Right renal cortex interstitium (tissue), 3 donors: Measurements from ENCODE around the gene HRAS. TPM values are rescaled to one million over a fixed set of nuclear protein-coding genes. Genes with fewer than 3 reads are reported as not detected.
A peak's percentile ranks its signal among the peaks of the same experiment; 100 is the strongest.
"Not testable (repeated sequence)": the region's sequence is repeated elsewhere in the genome, so short reads cannot be mapped to it uniquely, and the experiment has no call there.

Experiments
- DNase-seq, 3 donors: peaks; one replicate each; pipeline ENCODE4 v3.0.0-alpha.2; 2013; ENCODE audit warnings: low read depth in 3 of 3, low spot score in 2 of 3
- polyA plus RNA-seq, 3 donors: library from polyadenylated mRNA; unstranded; fragments of 120-200 nt; gene quantifications; one replicate each; pipeline ENCODE4 v1.2.1, GENCODE V29; 2013; ENCODE audit not compliant: insufficient read length in 3 of 3

Gene HRAS
- 10 to 100 TPM; 36.8 to 44.5 (median 39.2) TPM for polyA plus RNA-seq

GRCh38 chr11:535519-536454, at the start of gene HRAS:
Gene HRAS, minus strand, starts transcription at chr11:535576.
- DNase-seq = peak; percentile 78 to 90 (median 79)

GRCh38 chr11:584287-584686, 48.9 kb upstream of the HRAS start:
- no peak for DNase-seq

GRCh38 chr11:581752-582151, 46.4 kb upstream of the HRAS start:
- no peak for DNase-seq

- DNase-seq = no peak
These were observed 46.0 kb upstream of the HRAS start for GRCh38 chr11:581342-581741.

GRCh38 chr11:579830-580601, 44.6 kb upstream of the HRAS start:
- no peak for DNase-seq

- DNase-seq = no peak
These were observed 43.1 kb upstream of the HRAS start for GRCh38 chr11:578276-579035.

- DNase-seq = no peak
These were observed 42.2 kb upstream of the HRAS start for GRCh38 chr11:577611-577894.

GRCh38 chr11:576811-577610, 41.6 kb upstream of the HRAS start:
- no peak for DNase-seq

- peak; percentile 86 to 91 (median 90) for DNase-seq
These were observed 40.8 kb upstream of the HRAS start, which contains the start of gene PHRF1 for GRCh38 chr11:575996-576768. Gene PHRF1, plus strand, starts transcription at chr11:576470. Its CDS starts 5,043 bp downstream, at chr11:581513.

- DNase-seq = no peak
These were observed 40.1 kb upstream of the HRAS start for GRCh38 chr11:575313-575995.

- no peak for DNase-seq
These were observed 39.4 kb upstream of the HRAS start for GRCh38 chr11:574632-575312.

- DNase-seq = not testable (repeated sequence)
These were observed 38.7 kb upstream of the HRAS start for GRCh38 chr11:574031-574570.

GRCh38 chr11:573146-573759, 37.9 kb upstream of the HRAS start:
- no peak for DNase-seq

GRCh38 chr11:571802-572185, 36.4 kb upstream of the HRAS start:
- no peak for DNase-seq

- DNase-seq = no peak
These were observed 33.9 kb upstream of the HRAS start for GRCh38 chr11:569158-569885.

GRCh38 chr11:568306-569157, 33.2 kb upstream of the HRAS start:
- peak in 1 of 3 donors; percentile 88 for DNase-seq
